ENCODE data around the gene TMEM61.

TMEM61 gene

GRCh38 chr1:55006931-55007330 is 26.5 kb downstream of the TMEM61 start:
- H3K9me3 ChIP-seq (ENCODE audit: control insufficient read depth, low read length) = no peaks in the 10 kb centered on the region
- no peaks in the 10 kb centered on the region for H3K79me2 ChIP-seq
- no peak overlapping the region for H3K9ac ChIP-seq
- H3K4me2 ChIP-seq (ENCODE audit: low read length) = no peak overlapping the region
- H3K4me1 ChIP-seq = no peaks in the 10 kb centered on the region
- no peak overlapping the region for H2AFZ ChIP-seq
- H3K27ac ChIP-seq = no peak overlapping the region
- no peaks in the 10 kb centered on the region for H3K27me3 ChIP-seq (ENCODE audit: control insufficient read depth, insufficient read depth, low read length)
- H3K36me3 ChIP-seq (ENCODE audit: control insufficient read depth, insufficient read depth, low read length) = no peaks in the 10 kb centered on the region
- no peak for TF ChIP-seq CTCF (IDR thresholded peaks at IDR 0.05)
- H3K4me3 ChIP-seq (ENCODE audit: low read depth, low read length) = no peak overlapping the region

DNA sequence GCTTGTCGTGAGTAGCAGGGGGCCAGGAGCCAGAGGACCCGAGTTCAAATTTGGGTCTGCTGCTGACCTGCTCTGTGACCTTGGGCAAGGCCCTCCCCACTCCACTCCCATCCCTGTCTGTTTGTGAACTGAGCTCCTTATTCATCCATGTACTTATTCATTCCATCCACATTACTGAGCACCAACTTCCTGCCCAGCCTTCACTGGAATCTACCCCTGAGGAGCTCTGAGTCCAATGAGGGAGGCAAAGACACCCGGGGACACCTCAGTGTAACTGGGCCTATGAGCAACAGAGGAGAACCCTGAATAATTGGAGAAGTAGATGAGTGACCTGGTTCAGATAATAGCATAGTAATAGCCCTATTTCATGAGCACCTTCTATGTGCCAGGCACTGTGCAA is 27.2 kb downstream of the TMEM61 start:
- no peaks in the 10 kb centered on the region for H3K9me3 ChIP-seq (ENCODE audit: control insufficient read depth, low read length)
- H3K4me1 ChIP-seq = no peaks in the 10 kb centered on the region
- H3K36me3 ChIP-seq (ENCODE audit: control insufficient read depth, insufficient read depth, low read length) = no peaks in the 10 kb centered on the region
- no peak overlapping the region for H3K27ac ChIP-seq
- no peaks in the 10 kb centered on the region for H3K27me3 ChIP-seq (ENCODE audit: control insufficient read depth, insufficient read depth, low read length)
- no peak overlapping the region for H2AFZ ChIP-seq
- no peak overlapping the region for H3K4me2 ChIP-seq (ENCODE audit: low read length)
- no peak for TF ChIP-seq CTCF (IDR thresholded peaks at IDR 0.05)
- H3K4me3 ChIP-seq (ENCODE audit: low read depth, low read length) = no peak overlapping the region
- H3K79me2 ChIP-seq = no peaks in the 10 kb centered on the region
- H3K9ac ChIP-seq = no peak overlapping the region

DNA sequence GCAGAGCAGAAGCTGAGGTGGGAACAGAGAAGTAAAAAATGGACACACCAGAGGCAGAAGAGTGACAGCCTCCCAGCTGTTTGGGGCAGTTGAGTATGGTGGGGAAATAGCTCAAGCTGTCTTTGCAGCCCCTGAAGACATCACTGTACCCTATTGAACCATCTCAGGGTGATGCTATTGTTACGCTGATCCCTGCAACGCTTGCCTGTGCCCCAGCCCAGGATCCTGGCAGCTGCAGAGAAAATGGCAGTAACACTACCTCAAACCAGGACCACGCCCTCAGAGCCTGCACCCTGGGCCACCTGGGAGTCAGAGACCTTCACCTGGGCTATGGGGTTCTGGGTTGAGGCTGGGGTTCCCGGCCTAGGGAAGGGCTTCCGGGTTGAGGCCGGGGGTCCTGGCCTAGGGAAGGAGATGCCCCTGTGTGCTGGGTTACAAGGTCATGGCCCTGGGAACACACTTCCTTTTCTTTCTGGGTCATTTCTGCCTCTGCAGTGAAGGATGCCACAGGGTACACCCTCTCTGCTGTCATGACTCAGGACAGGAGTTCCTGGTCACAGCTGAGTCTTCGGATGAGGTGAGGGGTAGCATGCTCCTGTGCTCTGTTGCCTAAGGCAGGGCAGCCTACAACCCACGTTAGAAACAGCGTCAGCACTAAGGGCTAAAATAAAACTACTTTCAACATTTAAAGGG is 29.9 kb downstream of the TMEM61 start:
- Histone ChIP-seq H3K4me2 (ENCODE audit: low read length) (no peak overlapping the region), H3K4me1 (no peaks in the 10 kb centered on the region), H3K27me3 (ENCODE audit: control insufficient read depth, insufficient read depth, low read length) (no peaks in the 10 kb centered on the region), H3K27ac (no peak overlapping the region), H3K79me2 (no peaks in the 10 kb centered on the region), H3K9me3 (ENCODE audit: control insufficient read depth, low read length) (no peaks in the 10 kb centered on the region), H3K36me3 (ENCODE audit: control insufficient read depth, insufficient read depth, low read length) (no peaks in the 10 kb centered on the region), H2AFZ (no peak overlapping the region), H3K4me3 (ENCODE audit: low read depth, low read length) (no peak overlapping the region), H3K9ac (no peak overlapping the region)
- TF ChIP-seq CTCF (IDR thresholded peaks at IDR 0.05) = no peak

DNA sequence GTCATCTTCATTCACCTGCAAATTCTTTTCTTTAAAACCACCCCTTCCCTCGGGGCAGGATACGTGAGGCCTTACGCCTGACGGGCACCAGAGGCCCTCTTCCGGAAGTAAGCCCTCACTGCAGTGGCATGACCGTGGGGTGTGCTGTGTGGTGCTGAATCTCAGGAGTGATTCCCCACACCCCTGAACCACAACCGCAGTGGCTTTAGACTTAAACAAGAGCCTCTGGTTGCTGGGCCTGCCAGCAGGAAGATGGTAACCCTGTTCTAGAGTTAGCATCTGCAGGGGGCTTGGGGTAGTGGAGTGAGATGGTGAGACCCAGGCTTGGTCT is 30.4 kb downstream of the TMEM61 start:
- Histone ChIP-seq H3K4me2 (ENCODE audit: low read length) (no peak overlapping the region), H3K9ac (no peak overlapping the region), H3K4me3 (ENCODE audit: low read depth, low read length) (no peak overlapping the region), H3K79me2 (no peaks in the 10 kb centered on the region), H3K36me3 (ENCODE audit: control insufficient read depth, insufficient read depth, low read length) (no peaks in the 10 kb centered on the region), H3K4me1 (no peaks in the 10 kb centered on the region), H3K27ac (no peak overlapping the region), H2AFZ (no peak overlapping the region), H3K27me3 (ENCODE audit: control insufficient read depth, insufficient read depth, low read length) (no peaks in the 10 kb centered on the region), H3K9me3 (ENCODE audit: control insufficient read depth, low read length) (no peaks in the 10 kb centered on the region)
- no peak for TF ChIP-seq CTCF (IDR thresholded peaks at IDR 0.05)

- no peak for TF ChIP-seq CTCF (IDR thresholded peaks at IDR 0.05)
- Histone ChIP-seq H3K4me3 (ENCODE audit: low read depth, low read length) (no peak overlapping the region), H3K27ac (no peak overlapping the region), H3K9ac (no peak overlapping the region), H3K4me2 (ENCODE audit: low read length) (no peak overlapping the region), H3K27me3 (ENCODE audit: control insufficient read depth, insufficient read depth, low read length) (no peaks in the 10 kb centered on the region), H3K79me2 (no peaks in the 10 kb centered on the region), H3K36me3 (ENCODE audit: control insufficient read depth, insufficient read depth, low read length) (no peaks in the 10 kb centered on the region), H3K9me3 (ENCODE audit: control insufficient read depth, low read length) (no peaks in the 10 kb centered on the region), H2AFZ (no peak overlapping the region), H3K4me1 (no peaks in the 10 kb centered on the region)
These were observed 32.2 kb downstream of the TMEM61 start for GRCh38 chr1:55012661-55013060.
